Fibroblast of the aortic adventitia (primary cell): ENCODE data around the gene TSPYL4. TPM values are rescaled to one million over a fixed set of nuclear protein-coding genes. Genes with fewer than 3 reads are reported as not detected.

Experiments
- DNase-seq: peaks from one replicate; pipeline ENCODE4 v3.0.0-alpha.2; 2010; ENCODE audit warnings: low read depth
- H3K4me3 ChIP-seq: 2 replicates; pipeline ENCODE4 v1.5.1; 2011; ENCODE audit warnings: low read depth, mild to moderate bottlenecking, control low read depth, low read length, moderate library complexity
- CTCF ChIP-seq: IDR thresholded peaks from 2 replicates; pipeline ENCODE4 v1.5.1; 2011; ENCODE audit warnings: mild to moderate bottlenecking, low read length, control low read depth, inconsistent platforms; ENCODE audit not compliant: insufficient read depth
- total RNA-seq: library from RNA; depleted of rRNA; stranded (reverse); fragments of >200 nt; gene quantifications from 2 replicates; pipeline ENCODE4 v1.2.3, GENCODE V29; 2012; ENCODE audit warnings: low replicate concordance

Gene TSPYL4
- total RNA-seq, 1 donor, result 15.6 TPM

GRCh38 chr6:116263353-116263752, 9.5 kb upstream of the TSPYL4 start:
- no peak for TF ChIP-seq CTCF
- no peak for DNase-seq
- no peak overlapping the region for H3K4me3 ChIP-seq

- no peak overlapping the region for H3K4me3 ChIP-seq
- TF ChIP-seq CTCF, result no peak
- no peak for DNase-seq
These were observed 4.6 kb upstream of the TSPYL4 start for GRCh38 chr6:116258520-116258919.

- DNase-seq, result no peak
- no peak overlapping the region for H3K4me3 ChIP-seq
- no peak for TF ChIP-seq CTCF
These were observed 2.8 kb upstream of the TSPYL4 start for GRCh38 chr6:116256694-116257093.

GRCh38 chr6:116255246-116255800, 1.4 kb upstream of the TSPYL4 start:
- H3K4me3 ChIP-seq, result no peak overlapping the region
- TF ChIP-seq CTCF, result no peak
- DNase-seq, result no peak

GRCh38 chr6:116254297-116255056, 602 bp upstream of the TSPYL4 start:
- DNase-seq, result no peak
- H3K4me3 ChIP-seq, result peak overlapping the region; percentile 98
- no peak for TF ChIP-seq CTCF

GRCh38 chr6:116253188-116253504, 729 bp downstream of the TSPYL4 start:
- peak overlapping the region; percentile 98 for H3K4me3 ChIP-seq
- no peak for DNase-seq
- no peak for TF ChIP-seq CTCF
